Measurements from ENCODE around the gene UQCC5. TPM values are rescaled to one million over a fixed set of nuclear protein-coding genes. Genes with fewer than 3 reads are reported as not detected.

Gene UQCC5
- total and polyA plus RNA-seq, 8 donors, result 1.3 to 58.5 (median 24.0) TPM; not detected in 2

DNA sequence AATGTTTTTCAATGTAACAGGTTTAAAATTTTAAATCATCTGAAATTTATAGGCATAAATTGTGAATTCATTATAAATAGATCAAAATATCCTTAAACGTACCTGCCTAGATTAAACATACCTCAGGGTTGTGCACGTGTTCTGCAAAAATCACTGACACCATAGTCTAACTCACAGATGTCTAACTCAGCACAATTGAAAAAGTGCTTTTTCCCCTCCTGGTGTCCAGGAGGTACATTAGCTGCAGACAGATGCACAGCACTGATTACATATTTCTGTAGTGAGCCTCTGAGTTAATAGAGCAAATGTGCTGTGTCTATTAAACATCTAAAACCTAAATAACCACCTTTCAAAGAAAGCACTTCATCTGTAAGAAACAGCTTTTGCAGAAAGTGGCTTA, 10.7 kb downstream of the UQCC5 start:
- no peak for TF ChIP-seq EP300 (IDR thresholded peaks at IDR 0.05)
- DNase-seq, result peak in 1 of 2 donors; percentile 14
- H3K27me3 ChIP-seq, result no peaks in the 10 kb centered on the region
- H3K9me3 ChIP-seq, result no peaks in the 10 kb centered on the region
- no peaks in the 10 kb centered on the region for H3K4me1 ChIP-seq
- peaks cover 52 to 91% (median 80%) of the 10 kb centered on the region in 4 donors for H3K36me3 ChIP-seq
- WGBS, 5 donors, result 63 to 84% (median 73%) methylated on average over 2 of the region's 2 CpGs
- no peak overlapping the region for H3K27ac ChIP-seq
- intact Hi-C loops (cut with DNase I; ENCODE audit: low total_unique reads), result no loop called here
- H3K4me3 ChIP-seq, result no peak overlapping the region

DNA sequence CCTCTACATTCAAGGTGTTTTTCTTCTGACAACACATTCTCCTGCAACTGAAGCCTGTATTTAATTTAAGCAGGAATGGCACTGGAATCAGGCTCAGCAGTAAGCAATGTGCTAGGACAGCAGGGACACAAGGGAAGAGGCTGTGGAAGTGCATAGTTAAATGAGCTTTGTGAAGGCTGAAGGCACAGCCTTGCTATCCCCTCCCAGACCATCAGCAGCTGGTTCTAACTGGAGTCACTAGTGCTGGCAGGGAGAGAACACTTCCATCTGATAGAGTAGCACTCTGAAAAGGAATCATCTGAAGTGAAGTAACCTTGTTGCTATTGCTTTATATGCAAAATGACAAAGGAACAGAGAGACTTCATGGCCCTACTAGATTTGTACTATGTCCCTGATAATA, 14.7 kb downstream of the UQCC5 start:
- Histone ChIP-seq H3K4me3 (no peak overlapping the region), H3K36me3 (peaks cover 56 to 99% (median 94%) of the 10 kb centered on the region in 4 donors), H3K27me3 (no peaks in the 10 kb centered on the region), H3K27ac (no peak overlapping the region), H3K9me3 (no peaks in the 10 kb centered on the region), H3K4me1 (peaks cover 0 to 7% (median 0%) of the 10 kb centered on the region in 4 donors)
- intact Hi-C loops (cut with DNase I; ENCODE audit: low total_unique reads), result no loop called here
- DNase-seq, result no peak
- TF ChIP-seq EP300 (IDR thresholded peaks at IDR 0.05) (no peak), POLR2AphosphoS5 (IDR thresholded peaks at IDR 0.05) (no peak), POLR2A (IDR thresholded peaks at IDR 0.05) (no peak)
- TF ChIP-seq, protein P1, sequence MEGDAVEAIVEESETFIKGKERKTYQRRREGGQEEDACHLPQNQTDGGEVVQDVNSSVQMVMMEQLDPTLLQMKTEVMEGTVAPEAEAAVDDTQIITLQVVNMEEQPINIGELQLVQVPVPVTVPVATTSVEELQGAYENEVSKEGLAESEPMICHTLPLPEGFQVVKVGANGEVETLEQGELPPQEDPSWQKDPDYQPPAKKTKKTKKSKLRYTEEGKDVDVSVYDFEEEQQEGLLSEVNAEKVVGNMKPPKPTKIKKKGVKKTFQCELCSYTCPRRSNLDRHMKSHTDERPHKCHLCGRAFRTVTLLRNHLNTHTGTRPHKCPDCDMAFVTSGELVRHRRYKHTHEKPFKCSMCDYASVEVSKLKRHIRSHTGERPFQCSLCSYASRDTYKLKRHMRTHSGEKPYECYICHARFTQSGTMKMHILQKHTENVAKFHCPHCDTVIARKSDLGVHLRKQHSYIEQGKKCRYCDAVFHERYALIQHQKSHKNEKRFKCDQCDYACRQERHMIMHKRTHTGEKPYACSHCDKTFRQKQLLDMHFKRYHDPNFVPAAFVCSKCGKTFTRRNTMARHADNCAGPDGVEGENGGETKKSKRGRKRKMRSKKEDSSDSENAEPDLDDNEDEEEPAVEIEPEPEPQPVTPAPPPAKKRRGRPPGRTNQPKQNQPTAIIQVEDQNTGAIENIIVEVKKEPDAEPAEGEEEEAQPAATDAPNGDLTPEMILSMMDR (IDR thresholded peaks at IDR 0.05), result no peak

DNA sequence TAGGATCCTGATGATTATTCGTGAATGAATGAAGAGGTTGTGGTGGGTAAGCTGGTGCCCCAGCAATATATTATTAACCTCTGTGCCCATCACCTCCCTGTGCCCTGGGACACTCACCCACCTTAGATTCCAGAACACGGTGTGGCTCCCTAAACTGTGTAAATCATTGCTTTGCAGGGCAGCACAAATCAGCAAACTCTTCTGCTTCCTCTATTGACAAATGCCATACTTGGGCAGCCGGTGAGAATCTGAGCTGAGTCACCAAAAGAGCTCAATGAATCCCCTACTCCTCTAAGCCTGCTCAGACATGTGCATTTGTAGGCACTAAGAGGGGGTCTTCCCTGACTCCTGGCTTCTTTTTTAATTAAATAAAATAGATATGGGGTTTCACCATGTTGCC, 15.7 kb downstream of the UQCC5 start:
- H3K4me3 ChIP-seq, result no peak overlapping the region
- TF ChIP-seq POLR2AphosphoS5 (IDR thresholded peaks at IDR 0.05), result no peak
- no peak for TF ChIP-seq EP300 (IDR thresholded peaks at IDR 0.05)
- TF ChIP-seq POLR2A (IDR thresholded peaks at IDR 0.05), result no peak
- TF ChIP-seq, protein P1 (IDR thresholded peaks at IDR 0.05), result no peak
- H3K27me3 ChIP-seq, result no peaks in the 10 kb centered on the region
- H3K4me1 ChIP-seq, result peaks cover 0 to 15% (median 2%) of the 10 kb centered on the region in 4 donors
- DNase-seq, result no peak
- no peak overlapping the region for H3K27ac ChIP-seq
- WGBS, 5 donors, result 60 to 82% (median 67%) methylated on average over 3 of the region's 3 CpGs
- peaks cover 55 to 96% (median 89%) of the 10 kb centered on the region in 4 donors for H3K36me3 ChIP-seq
- intact Hi-C loops (cut with DNase I; ENCODE audit: low total_unique reads), result no loop called here
- no peaks in the 10 kb centered on the region for H3K9me3 ChIP-seq

DNA sequence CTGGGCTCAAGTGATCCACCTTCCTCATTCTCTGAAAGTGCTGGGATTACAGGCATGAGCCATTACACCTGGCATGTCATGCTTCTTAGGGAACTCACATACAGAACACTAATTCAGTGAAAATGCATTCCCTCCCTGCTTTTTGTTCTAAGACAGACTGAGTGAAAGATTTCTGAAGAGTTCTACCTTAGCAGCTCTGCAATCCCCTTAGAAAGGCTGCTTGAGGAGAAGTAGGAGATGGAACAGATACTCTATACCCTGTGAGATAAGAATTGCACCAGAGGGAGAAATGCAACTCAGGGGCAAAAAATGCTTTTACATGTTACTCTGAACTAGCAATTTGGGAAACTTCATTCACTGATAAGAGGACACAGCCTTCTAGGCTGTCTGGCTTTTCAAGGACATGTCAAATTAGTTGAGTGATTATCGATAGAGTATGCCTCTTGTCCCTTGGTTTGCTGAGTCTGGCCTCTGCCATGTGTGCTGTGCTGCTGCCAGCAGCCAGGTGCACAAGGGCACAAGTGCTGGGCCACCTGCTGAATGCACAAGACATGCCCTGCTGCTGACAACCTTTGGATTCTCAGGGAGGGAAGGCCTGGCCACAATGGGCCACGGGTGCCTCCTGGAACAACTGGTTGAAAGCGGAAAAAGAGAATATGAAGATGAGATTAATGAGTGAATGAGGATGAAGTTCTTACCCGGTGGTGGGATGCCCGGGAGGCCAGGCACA, 17.8 kb downstream of the UQCC5 start:
- no peak for DNase-seq
- intact Hi-C loops (cut with DNase I; ENCODE audit: low total_unique reads), result no loop called here
- 78 to 91% (median 83%) methylated on average over 5 of the region's 5 CpGs for WGBS, 5 donors
- Histone ChIP-seq H3K9me3 (no peaks in the 10 kb centered on the region), H3K27me3 (no peaks in the 10 kb centered on the region), H3K4me3 (no peak overlapping the region), H3K27ac (no peak overlapping the region), H3K36me3 (peaks cover 43 to 96% (median 88%) of the 10 kb centered on the region in 4 donors), H3K4me1 (peaks cover 0 to 22% (median 2%) of the 10 kb centered on the region in 4 donors)
- TF ChIP-seq, protein P1 (IDR thresholded peaks at IDR 0.05), result no peak
- TF ChIP-seq POLR2A (IDR thresholded peaks at IDR 0.05) (no peak), EP300 (IDR thresholded peaks at IDR 0.05) (no peak), POLR2AphosphoS5 (IDR thresholded peaks at IDR 0.05) (no peak)

DNA sequence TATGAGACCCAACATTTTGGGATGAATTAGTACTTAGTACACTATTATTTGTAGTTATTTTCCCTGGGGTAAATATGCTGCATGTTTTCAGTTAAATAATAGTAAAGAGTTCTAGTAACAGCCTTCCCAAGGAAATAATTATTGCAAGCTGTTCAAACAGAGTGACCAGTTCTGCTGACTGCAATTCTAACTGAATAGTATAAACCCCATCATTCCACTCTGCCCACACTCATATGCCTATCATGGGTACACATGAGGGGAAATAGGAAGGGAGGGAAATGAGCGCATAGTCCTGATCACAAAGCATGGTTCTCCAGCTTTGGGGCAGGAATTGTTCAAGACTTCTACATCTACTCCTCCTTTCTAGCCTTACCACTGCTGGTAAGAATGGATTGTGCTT, 18.7 kb downstream of the UQCC5 start:
- peaks cover 0 to 22% (median 2%) of the 10 kb centered on the region in 4 donors for H3K4me1 ChIP-seq
- DNase-seq, result no peak
- no peaks in the 10 kb centered on the region for H3K27me3 ChIP-seq
- 90 to 100% (median 100%) methylated on average over 1 of the region's 1 CpG for WGBS, 5 donors
- TF ChIP-seq POLR2A (IDR thresholded peaks at IDR 0.05), result no peak
- TF ChIP-seq, protein P1 (IDR thresholded peaks at IDR 0.05), result no peak
- no peak for TF ChIP-seq POLR2AphosphoS5 (IDR thresholded peaks at IDR 0.05)
- no peak for TF ChIP-seq EP300 (IDR thresholded peaks at IDR 0.05)
- no peak overlapping the region for H3K4me3 ChIP-seq
- no peaks in the 10 kb centered on the region for H3K9me3 ChIP-seq
- H3K36me3 ChIP-seq, result peaks cover 40 to 96% (median 88%) of the 10 kb centered on the region in 4 donors
- no peak overlapping the region for H3K27ac ChIP-seq
- intact Hi-C loops (cut with DNase I; ENCODE audit: low total_unique reads), result no loop called here

All from stomach (tissue), 9 donors.